ENCODE data around the gene TGOLN2.

The TGOLN2 gene

GRCh38 chr2:85269959-85270358, 57.8 kb downstream of the TGOLN2 start:
- no peak for DNase-seq (ENCODE audit: low read depth in 1 of 2, low spot score in 1 of 2)
